COR-L47 (cell line): Measurements from ENCODE around the gene MUC13.

Experiments used
- DNase-seq: peaks from one replicate; lab custom pipeline; 2025; lab: John Stamatoyannopoulos, UW

MUC13 gene

DNA sequence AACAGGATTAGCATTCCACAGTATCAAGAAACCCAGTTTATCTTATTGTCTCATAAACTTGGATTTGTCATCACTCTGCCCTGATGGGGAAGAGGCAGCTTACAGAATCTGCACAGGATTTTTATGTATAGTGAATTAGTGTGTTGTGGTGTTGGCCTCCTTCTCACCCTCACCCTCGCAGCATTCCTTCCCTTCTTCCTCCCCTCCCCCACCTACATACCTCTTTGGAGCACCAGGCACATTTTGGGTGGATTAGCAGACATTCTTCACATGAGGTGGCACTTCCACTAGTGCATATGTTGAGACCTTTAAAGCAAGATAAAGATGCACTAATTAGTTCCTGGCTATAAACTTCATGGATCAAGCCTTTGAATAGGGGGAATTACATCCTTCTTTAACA, 61.3 kb downstream of the MUC13 start:
- no peak for DNase-seq

DNA sequence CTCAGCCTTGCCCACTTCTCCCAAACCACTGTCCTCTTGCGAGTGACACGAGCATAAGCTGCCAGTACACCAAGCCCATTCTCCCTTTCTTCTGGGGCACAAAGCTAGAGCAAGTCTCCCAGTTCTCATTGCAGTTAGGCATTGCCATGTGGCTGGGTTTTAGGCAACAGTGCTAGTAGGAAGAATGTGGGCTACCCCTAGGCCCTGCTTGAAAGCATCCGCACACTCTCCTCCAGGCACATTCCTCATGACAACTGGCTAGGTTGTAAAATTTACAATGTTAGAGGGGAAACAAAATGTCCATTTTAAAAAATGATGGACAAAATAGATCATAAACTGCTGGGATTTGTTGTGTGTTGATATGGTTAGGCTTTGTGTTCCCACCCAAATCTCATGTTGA, 67.0 kb downstream of the MUC13 start:
- DNase-seq = no peak

DNA sequence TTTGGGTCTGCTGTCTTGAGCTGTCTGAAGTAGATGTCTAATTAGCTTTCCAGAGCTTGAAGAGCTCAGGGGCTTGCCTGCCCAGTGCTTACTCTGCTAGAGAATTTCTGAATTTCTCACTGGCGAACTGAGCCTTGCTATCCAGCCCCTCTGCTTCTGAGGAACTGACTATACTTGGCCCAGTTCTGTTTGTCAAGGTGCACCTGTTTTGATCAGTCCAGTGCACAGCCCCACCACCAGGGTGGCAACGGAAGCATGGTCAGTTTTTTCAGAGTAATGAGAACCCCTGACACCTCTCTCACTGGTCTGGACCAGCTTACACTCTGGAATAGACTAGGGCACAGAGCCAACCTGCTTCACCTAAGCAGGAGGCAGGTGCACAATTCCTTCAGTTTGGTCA, 72.5 kb downstream of the MUC13 start:
- no peak for DNase-seq

DNA sequence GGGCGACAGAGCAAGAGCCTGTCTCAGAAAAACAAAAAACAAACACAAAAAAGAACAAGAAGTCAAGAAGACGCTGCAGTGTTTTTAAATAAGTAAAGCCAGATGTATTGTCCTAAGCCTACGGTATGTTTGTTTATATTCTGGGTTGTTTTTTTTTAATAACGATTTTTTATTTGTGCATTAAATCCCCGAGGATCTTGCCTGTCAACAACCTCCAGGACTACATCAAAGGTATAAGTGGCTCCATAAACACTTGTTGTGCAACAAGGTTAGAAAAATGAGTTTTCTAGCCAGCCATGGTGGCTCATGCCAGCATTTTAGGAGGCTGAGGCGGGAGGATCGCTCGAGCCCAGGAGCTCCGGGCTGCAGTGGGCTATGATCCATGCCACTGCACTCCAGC, 73.5 kb downstream of the MUC13 start:
- no peak for DNase-seq

DNA sequence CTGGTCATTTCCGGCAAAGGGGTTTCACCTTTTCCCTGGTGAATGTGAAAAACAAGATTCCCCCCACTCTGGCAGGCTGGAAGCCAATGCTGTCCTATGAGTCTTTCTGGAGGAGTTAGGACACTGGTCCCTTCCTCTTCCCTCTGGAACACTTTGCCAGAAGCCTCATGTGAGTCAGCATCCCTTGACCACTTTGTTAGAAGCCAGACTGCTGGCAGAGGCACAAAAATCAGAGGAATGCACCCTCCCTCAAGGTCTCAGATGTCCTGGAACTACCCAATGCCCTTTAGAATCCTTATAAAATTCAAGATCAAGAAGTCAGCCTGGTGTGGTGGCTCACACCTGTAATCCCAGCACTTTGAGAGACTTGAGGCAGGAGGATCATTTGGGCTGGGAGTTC, 74.0 kb downstream of the MUC13 start:
- DNase-seq = no peak

DNA sequence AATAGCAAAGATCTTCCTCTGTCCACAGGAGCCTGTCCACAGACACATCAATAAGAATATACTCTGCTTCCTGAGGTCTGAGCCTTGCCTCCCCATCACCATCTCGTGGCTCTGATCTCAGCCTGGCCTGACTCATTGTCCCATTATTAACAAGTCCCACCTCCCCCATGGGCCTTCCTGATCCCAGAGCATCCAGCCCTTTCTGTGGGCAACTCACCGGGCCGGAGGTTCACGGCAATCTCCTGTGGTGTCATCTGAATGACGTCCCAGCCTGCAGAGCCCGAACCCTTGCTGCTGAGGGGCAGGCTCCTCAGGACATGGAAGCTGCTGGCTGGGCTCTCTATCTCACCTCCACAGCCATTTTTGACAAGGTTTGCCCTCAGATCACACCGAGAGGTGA, 75.5 kb downstream of the MUC13 start:
- DNase-seq = no peak

DNA sequence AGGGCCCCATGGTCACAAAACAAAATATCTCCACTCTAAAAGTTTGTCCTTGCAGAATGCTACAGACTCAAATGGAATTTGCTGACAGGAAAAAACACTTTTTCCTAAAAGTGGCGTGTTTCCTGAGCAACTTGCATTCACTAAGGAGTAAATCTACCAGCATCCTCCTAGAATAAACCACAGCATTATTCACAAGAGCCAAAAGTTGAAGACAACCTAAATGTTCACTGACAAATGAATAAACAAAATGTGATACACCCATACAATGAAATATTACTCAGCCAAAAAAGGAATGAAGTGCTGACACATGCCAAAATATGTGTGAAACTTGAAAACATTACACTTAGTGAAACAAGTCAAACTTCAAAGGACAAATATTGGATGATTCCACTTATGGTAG, 76.3 kb downstream of the MUC13 start:
- DNase-seq = no peak

DNA sequence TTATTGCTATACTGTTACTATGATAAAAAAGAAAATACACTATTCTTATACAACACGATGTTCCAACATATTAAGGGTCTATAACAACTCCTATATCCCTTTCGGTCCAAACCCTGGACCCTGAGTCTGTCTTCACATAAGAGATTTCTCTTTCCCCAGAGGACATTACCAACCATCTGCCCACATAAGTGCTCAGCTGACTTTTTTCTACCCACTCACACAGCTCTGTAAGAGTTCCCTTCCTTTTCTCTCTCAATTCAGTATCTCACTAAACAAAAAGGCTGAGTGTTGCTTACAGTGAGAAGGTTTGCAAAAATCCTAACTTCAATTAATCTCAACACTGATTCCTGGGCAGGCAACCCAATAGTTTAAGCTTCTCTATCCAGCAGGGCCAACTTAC, 77.9 kb downstream of the MUC13 start:
- no peak for DNase-seq
